Ishikawa (cell line): ENCODE measurements around the gene KAT6B.

ENCODE experiments used
- EGR1 ChIP-seq: IDR thresholded peaks from 2 replicates; pipeline ENCODE4 v1.6.1; 2012
- RAD21 ChIP-seq: IDR thresholded peaks from 2 replicates; pipeline ENCODE4 v1.6.1; 2012; ENCODE audit warnings: low read depth
- TCF12 ChIP-seq: IDR thresholded peaks from 2 replicates; pipeline ENCODE4 v1.6.1; 2012; ENCODE audit warnings: low read depth
- YY1 ChIP-seq: IDR thresholded peaks from 2 replicates; pipeline ENCODE4 v1.6.1; 2012; ENCODE audit warnings: low read depth
- TF ChIP-seq, protein P1 (sequence below): IDR thresholded peaks from 2 replicates; pipeline ENCODE4 v1.6.1; 2012; ENCODE audit warnings: low read depth, mild to moderate bottlenecking
- TF ChIP-seq, protein P2 (sequence below): IDR thresholded peaks from 2 replicates; pipeline ENCODE4 v1.6.1; 2012

DNA sequence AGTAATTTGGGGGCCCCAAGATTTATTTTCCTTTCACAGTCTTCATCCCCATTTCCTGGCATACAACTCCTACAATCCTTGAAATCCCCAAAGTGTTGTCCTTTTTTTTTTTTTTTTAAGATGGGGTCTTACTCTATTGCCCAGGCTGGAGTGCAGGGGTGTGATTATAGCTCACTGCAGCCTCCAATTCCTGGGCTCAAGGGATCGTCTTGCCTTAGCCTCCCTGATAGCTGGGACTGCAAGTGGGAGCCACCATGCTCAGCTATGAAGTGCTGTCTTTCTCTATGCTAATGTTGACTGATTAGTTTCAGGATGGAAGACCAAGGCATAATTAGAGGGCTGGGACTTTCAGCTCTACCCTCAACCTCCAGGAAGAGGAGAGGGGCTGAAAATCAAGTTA, 41.9 kb upstream of the KAT6B start:
- TF ChIP-seq, protein P1, sequence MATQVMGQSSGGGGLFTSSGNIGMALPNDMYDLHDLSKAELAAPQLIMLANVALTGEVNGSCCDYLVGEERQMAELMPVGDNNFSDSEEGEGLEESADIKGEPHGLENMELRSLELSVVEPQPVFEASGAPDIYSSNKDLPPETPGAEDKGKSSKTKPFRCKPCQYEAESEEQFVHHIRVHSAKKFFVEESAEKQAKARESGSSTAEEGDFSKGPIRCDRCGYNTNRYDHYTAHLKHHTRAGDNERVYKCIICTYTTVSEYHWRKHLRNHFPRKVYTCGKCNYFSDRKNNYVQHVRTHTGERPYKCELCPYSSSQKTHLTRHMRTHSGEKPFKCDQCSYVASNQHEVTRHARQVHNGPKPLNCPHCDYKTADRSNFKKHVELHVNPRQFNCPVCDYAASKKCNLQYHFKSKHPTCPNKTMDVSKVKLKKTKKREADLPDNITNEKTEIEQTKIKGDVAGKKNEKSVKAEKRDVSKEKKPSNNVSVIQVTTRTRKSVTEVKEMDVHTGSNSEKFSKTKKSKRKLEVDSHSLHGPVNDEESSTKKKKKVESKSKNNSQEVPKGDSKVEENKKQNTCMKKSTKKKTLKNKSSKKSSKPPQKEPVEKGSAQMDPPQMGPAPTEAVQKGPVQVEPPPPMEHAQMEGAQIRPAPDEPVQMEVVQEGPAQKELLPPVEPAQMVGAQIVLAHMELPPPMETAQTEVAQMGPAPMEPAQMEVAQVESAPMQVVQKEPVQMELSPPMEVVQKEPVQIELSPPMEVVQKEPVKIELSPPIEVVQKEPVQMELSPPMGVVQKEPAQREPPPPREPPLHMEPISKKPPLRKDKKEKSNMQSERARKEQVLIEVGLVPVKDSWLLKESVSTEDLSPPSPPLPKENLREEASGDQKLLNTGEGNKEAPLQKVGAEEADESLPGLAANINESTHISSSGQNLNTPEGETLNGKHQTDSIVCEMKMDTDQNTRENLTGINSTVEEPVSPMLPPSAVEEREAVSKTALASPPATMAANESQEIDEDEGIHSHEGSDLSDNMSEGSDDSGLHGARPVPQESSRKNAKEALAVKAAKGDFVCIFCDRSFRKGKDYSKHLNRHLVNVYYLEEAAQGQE: no peak
- no peak for TF ChIP-seq YY1
- no peak for TF ChIP-seq EGR1
- TF ChIP-seq RAD21: no peak
- TF ChIP-seq, protein P2, sequence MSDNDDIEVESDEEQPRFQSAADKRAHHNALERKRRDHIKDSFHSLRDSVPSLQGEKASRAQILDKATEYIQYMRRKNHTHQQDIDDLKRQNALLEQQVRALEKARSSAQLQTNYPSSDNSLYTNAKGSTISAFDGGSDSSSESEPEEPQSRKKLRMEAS: no peak
- no peak for TF ChIP-seq TCF12
